Measurements from ENCODE around the gene SLC35B1. TPM values are rescaled to one million over a fixed set of nuclear protein-coding genes. Genes with fewer than 3 reads are reported as not detected.

SLC35B1 gene
- total RNA-seq, 4 donors from 2014 or later = 32.4 to 68.5 (median 36.2) TPM

- Histone ChIP-seq H3K36me3 (peaks cover 0 to 26% (median 4%) of the 10 kb centered on the region in 3 donors), H3K27me3 (no peaks in the 10 kb centered on the region), H3K4me3 (no peak overlapping the region), H3K9me3 (no peaks in the 10 kb centered on the region), H3K27ac (peak overlapping the region in 2 of 4 donors; percentile 30 to 43), H3K4me1 (peaks cover 0 to 62% (median 17%) of the 10 kb centered on the region in 3 donors)
- 70 to 81% methylated on average over 4 of the region's 4 CpGs for WGBS, 2 donors
- TF ChIP-seq CTCF (IDR thresholded peaks at IDR 0.05) (no peak), POLR2A (IDR thresholded peaks at IDR 0.05) (no peak)
- intact Hi-C loops (cut with DNase I) = loop anchor here (10.0 kb wide), 1 partner anchor 56 kb away; no protein-coding TSS in a partner anchor
- no peak for DNase-seq
These were observed 37.1 kb downstream of the SLC35B1 start for GRCh38 chr17:49670641-49671040.

GRCh38 chr17:49670002-49670401 lies 37.8 kb downstream of the SLC35B1 start:
- WGBS, 2 donors = 61 to 73% methylated on average over 1 of the region's 1 CpG
- Histone ChIP-seq H3K4me3 (no peak overlapping the region), H3K27me3 (no peaks in the 10 kb centered on the region), H3K4me1 (peaks cover 0 to 55% (median 10%) of the 10 kb centered on the region in 3 donors), H3K27ac (peak overlapping the region in 2 of 4 donors; percentile 30 to 43), H3K36me3 (peaks cover 0 to 31% (median 4%) of the 10 kb centered on the region in 3 donors), H3K9me3 (no peaks in the 10 kb centered on the region)
- DNase-seq = no peak
- intact Hi-C loops (cut with DNase I) = loop anchor here (10.0 kb wide), 1 partner anchor 55 kb away; no protein-coding TSS in a partner anchor
- TF ChIP-seq POLR2A (IDR thresholded peaks at IDR 0.05) = no peak
- no peak for TF ChIP-seq CTCF (IDR thresholded peaks at IDR 0.05)

GRCh38 chr17:49667854-49668253 lies 39.9 kb downstream of the SLC35B1 start:
- Histone ChIP-seq H3K27me3 (no peaks in the 10 kb centered on the region), H3K4me1 (peaks cover 0 to 50% (median 0%) of the 10 kb centered on the region in 3 donors), H3K27ac (no peak overlapping the region), H3K36me3 (peaks cover 0 to 21% (median 4%) of the 10 kb centered on the region in 3 donors), H3K9me3 (no peaks in the 10 kb centered on the region), H3K4me3 (no peak overlapping the region)
- no peak for DNase-seq
- TF ChIP-seq POLR2A (IDR thresholded peaks at IDR 0.05) (no peak), CTCF (IDR thresholded peaks at IDR 0.05) (no peak)
- intact Hi-C loops (cut with DNase I) = no loop called here
- 54 to 76% methylated on average over 2 of the region's 2 CpGs for WGBS, 2 donors

- TF ChIP-seq CTCF (IDR thresholded peaks at IDR 0.05) (no peak), POLR2A (IDR thresholded peaks at IDR 0.05) (no peak)
- Histone ChIP-seq H3K36me3 (peaks cover 0 to 21% (median 0%) of the 10 kb centered on the region in 3 donors), H3K4me3 (no peak overlapping the region), H3K4me1 (peaks cover 0 to 32% (median 0%) of the 10 kb centered on the region in 3 donors), H3K27me3 (no peaks in the 10 kb centered on the region), H3K27ac (peak overlapping the region in 1 of 4 donors; percentile 19), H3K9me3 (no peaks in the 10 kb centered on the region)
- no peak for DNase-seq
- WGBS, 2 donors = 72 to 80% methylated on average over 3 of the region's 3 CpGs
- intact Hi-C loops (cut with DNase I) = no loop called here
These were observed 43.0 kb downstream of the SLC35B1 start for GRCh38 chr17:49664706-49665211.

DNA sequence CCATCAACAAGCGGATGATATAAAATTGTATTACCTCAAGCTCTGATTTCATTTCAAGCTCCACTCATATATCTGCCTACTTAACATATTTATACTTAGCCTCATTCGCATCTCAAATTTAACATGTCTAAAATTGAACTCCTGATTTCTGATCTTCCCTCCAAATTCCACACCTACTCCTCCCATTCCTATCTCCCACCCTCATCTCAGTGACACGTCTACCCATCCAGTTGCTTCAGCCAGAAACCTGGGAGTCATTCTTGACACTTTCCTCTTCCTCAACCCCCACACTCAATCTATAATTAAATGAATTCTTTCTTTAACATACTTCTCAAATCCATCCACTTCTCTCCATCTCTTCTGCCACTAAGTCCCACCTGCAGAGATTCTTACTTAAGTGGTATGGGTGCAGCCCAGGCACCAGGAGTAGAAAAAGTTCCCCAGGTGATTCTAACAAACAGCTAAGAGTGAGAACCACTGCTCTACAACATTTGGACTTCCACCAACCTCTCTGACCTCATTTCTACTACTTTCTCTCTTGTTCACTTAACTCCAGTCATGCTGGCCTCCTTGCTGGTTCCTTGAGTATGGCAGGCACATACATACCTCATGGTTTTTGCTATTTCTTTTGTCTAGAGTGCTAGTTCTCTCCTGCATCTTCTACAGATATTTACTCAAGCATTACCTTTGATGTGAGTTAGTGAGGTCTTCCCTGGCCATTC lies 47.9 kb downstream of the SLC35B1 start:
- Histone ChIP-seq H3K9me3 (no peaks in the 10 kb centered on the region), H3K27me3 (no peaks in the 10 kb centered on the region), H3K36me3 (peaks cover 0 to 4% (median 0%) of the 10 kb centered on the region in 3 donors), H3K4me1 (peaks cover 0 to 36% (median 3%) of the 10 kb centered on the region in 3 donors), H3K4me3 (no peak overlapping the region), H3K27ac (no peak overlapping the region)
- no peak for DNase-seq
- intact Hi-C loops (cut with DNase I) = no loop called here
- 91 to 96% methylated on average over 3 of the region's 3 CpGs for WGBS, 2 donors
- no peak for TF ChIP-seq POLR2A (IDR thresholded peaks at IDR 0.05)
- TF ChIP-seq CTCF (IDR thresholded peaks at IDR 0.05) = no peak

Measured in esophagus squamous epithelium (tissue), 5 donors.